ENCODE data around the gene DCLK3.

The DCLK3 gene

GRCh38 chr3:36769926-36770325, 5.6 kb upstream of the DCLK3 start:
- no peak for DNase-seq (ENCODE audit: low spot score)

DNA sequence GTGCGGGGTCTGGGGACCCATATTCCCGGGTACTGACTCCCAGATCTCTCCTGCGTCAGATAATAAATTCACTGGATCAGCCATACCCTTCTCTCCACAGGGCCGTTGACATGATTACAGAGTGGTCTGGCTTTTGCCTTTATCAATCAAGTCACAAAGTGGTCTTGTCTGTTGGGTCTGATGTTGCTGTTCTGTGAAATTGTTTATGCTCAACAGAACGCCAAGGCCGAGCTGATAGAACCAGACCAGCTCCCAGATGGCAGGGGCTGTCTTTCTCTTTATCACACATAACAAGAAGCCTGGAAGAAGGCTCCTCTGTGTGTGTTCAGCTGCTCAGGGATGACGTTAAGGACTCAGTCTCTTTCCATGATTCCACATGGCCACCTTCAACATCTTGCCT, 751 bp upstream of the DCLK3 start:
- DNase-seq (ENCODE audit: low spot score): peak; percentile 92

DNA sequence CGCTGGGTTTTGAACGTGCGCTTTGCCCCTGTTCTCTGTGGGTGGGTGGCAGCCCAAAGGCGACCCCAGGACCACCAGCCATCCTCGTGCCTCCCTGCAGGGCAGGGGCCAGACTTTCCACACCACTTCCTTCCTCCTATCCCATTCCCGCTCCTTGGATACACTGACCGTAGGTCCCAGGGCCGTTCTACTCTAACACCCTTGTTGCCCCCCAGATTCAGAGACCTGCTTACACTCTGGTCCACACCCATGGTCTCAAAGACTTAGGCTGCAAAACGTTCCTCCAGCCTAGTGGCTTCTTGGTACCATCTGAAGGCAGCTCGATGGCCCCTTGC, 318 bp upstream of the DCLK3 start:
- no peak for DNase-seq (ENCODE audit: low spot score)

GRCh38 chr3:36762918-36763849, 1.2 kb downstream of the DCLK3 start:
- DNase-seq (ENCODE audit: low spot score): peak; percentile 46

DNA sequence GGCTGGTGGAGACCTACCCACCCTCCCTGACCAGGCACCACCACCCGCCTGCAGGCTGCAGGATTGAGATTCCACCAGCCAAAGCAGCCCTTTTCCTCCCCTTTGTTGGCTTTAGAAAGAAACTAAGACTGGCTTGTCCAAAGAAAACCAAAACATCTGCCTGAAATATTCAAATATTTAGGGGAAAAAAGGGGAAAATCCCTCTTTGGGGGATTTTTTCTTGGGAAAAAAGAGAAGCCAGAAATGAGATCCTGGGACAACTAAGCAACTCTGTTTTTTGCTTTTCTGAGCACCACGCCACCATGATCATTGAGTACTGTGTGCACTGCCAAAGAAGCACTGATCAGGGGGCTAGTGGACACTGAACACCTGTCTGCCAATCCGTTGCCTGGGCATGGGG, 2.6 kb downstream of the DCLK3 start:
- DNase-seq (ENCODE audit: low spot score): no peak

DNA sequence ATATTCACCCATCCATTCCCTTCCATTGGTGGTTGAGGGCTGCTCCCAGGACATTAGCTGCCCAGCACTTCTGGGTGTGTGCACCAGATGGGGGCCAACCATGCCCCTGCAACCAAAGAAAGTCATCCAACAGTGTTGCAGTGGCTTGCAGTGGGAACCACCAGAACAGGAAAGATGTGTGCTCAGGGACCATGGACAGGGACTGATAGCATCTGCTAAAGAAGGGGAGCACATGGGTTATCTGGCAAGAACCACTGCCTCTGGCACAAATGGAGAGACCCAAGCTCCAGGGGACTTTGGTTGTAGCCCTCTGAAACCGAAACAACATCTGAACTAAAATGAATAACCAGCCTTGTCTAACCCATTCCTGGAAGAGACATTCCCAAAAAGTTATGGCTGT, 8.1 kb downstream of the DCLK3 start:
- no peak for DNase-seq (ENCODE audit: low spot score)

DNA sequence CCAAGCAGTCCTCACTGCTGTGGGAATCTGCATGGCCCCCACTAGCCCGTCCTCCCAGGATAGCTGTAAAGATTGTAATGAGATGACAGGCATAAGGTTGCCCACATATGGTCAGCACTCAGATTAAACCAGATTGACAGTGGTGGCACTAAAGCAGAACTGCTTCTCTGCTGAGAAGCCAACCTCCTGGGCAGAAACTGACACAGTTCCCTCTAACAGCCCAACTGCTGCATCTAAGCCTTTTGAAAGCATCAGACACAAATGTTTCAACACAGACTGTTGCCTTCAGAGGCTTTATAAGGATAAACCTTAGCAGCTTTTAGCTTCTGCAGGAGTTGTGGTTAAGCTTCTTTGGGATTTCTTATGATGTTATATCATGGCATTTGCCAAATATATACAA, 13.0 kb downstream of the DCLK3 start:
- DNase-seq (ENCODE audit: low spot score): no peak

GRCh38 chr3:36750737-36751136, 13.6 kb downstream of the DCLK3 start:
- no peak for DNase-seq (ENCODE audit: low spot score)

GRCh38 chr3:36744763-36745162, 19.6 kb downstream of the DCLK3 start:
- peak; percentile 88 for DNase-seq (ENCODE audit: low spot score)

DNA sequence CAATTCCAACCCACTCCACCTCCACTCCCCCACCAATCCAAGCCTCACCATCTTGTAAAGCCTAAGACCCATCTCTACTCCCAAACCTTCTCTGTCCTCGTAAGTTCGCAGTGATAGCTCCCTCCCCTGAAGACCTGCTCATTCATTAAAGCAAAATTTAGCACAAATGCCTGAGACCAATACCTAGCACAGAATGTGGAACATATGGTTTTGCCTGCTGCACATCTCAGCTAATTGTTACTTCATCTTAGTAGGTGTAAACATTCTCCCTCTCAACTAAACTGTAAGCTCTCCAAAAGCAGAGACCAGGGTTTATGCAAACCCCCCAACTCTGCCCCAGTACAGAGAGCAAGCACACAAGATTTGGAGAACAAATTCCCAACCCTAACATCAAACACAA, 20.5 kb downstream of the DCLK3 start:
- DNase-seq (ENCODE audit: low spot score): no peak

DNA sequence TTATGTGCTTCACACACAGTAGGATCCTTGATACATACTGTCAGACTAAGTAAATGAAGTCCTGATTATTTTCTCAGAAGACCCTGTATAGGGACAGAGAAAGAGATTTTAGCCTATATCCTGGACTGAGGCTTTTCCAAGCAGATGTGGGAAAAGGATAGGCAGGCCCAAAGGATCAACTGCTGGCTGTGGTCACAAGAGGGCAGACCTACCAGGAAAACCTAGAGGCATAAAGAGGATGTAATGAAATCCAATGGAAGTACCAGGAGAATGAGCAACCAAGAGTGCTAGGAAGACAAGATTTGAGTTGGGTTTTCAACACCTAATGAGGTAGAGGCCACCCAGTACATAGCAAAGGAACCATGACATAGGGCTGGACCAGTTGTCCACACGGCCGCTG, 23.1 kb downstream of the DCLK3 start:
- no peak for DNase-seq (ENCODE audit: low spot score)

DNA sequence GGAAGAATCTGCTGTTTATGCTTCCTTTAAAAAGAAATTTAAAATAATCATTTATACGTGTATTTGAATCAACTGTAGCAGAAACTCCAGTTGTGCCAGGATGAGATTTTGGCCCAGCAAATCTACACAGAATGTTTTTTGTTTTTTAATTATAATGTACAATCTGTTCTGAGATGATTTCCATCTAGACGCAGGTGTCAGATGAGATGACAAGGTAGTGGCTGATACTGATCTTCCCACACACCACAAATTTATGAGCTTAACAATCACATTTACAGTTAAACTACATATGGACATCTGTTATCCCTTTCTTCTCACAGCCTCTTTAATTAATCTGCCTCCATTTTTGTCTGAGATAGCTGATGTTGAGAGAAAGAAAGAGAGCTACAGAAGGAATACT, 23.6 kb downstream of the DCLK3 start:
- no peak for DNase-seq (ENCODE audit: low spot score)

- no peak for DNase-seq (ENCODE audit: low spot score)
These were observed 25.7 kb downstream of the DCLK3 start for GRCh38 chr3:36738702-36739101.

DNA sequence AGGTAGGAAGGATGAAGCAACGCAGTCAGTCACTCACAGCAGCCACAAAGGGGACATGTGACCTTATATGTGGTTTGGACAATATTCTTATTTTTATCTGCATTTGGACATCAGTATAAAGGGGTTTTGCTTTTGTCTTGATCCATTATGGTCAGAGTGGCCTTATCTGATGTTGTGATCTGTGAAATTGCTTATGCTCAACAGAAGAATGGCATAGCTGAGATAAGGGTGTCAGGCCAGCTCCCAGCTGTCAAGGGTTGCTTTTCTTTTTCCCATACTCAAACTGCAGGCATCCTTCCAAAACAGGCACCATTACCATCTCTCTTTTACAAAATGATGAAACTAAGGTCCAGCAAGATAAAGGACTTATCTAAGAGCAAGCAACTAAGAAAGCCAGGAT, 28.1 kb downstream of the DCLK3 start:
- peak; percentile 73 for DNase-seq (ENCODE audit: low spot score)

DNA sequence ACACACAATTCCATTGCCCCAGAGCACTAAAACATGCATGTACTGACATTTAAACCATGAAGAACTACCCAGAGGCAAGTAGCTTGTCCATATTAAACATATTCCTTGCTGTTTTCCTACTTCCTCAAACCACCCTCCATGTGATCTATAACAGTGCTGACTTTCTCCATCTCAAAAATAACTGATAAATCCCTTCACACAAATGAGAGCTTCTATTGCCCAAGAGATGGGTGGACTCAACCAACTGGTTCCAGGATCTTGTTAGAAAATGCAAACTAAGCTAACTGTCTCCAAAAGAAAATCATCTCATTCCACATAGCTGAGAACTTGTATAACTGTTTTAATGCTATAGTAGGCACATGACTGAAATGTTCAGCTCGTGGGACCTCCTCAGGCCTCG, 29.6 kb downstream of the DCLK3 start:
- DNase-seq (ENCODE audit: low spot score): no peak

GRCh38 chr3:36733723-36734122, 30.6 kb downstream of the DCLK3 start:
- DNase-seq (ENCODE audit: low spot score): no peak

- peak; percentile 62 for DNase-seq (ENCODE audit: low spot score)
These were observed 31.1 kb downstream of the DCLK3 start for GRCh38 chr3:36733162-36733696.

DNA sequence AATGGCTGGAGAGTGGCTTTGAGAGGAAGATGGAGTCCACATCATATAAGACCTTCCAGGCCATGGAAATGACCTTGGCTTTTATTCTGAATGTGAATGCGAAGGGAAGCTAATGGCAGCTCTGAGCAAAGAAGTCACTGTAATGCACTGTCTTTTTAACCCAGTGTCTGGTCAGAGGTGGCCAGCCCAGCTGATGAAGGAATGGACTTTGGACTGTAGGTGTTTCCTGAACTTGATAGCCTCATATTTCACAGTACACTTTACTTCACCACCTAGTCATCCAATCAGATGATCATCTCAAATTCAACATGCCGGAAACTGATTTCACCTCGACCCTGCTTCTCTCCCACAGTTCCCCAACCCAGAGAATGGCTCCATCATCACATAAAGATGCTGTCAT, 33.4 kb downstream of the DCLK3 start:
- no peak for DNase-seq (ENCODE audit: low spot score)

GRCh38 chr3:36729204-36730056, 34.9 kb downstream of the DCLK3 start:
- peak; percentile 61 for DNase-seq (ENCODE audit: low spot score)

GRCh38 chr3:36714343-36715086, 49.8 kb downstream of the DCLK3 start:
- no peak for DNase-seq (ENCODE audit: low spot score)

DNA sequence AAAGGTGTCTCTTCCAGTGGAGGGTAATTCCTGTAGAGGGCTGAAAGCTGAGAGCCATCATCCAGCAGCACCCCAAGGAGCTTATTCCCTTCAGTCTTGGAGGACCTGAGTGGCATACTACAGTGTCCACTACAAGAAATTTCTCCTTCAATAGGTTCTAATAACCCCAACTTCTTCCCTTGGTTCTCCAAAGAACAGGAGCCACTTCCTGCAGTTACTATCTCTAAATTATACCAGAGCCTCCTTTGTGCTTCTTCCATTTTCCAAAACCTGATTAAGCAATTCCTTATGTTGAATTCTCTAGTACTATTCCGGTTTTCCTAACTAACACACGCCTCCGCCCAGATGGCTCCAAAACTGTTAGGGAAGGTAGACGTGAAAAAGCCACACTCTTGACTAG, 50.4 kb downstream of the DCLK3 start:
- no peak for DNase-seq (ENCODE audit: low spot score)

GRCh38 chr3:36710606-36711005, 53.7 kb downstream of the DCLK3 start:
- DNase-seq (ENCODE audit: low spot score): no peak
